Fibroblast of pulmonary artery (primary cell): ENCODE data around the gene STOML1.

Experiments
- DNase-seq: peaks from one replicate; pipeline ENCODE4 v3.0.0-alpha.2; 2010; ENCODE audit warnings: low read depth
- H3K4me3 ChIP-seq: replicated peaks from 2 replicates; pipeline ENCODE4 v1.5.1; 2011; ENCODE audit warnings: low read depth, mild to moderate bottlenecking, control low read depth, low read length, moderate library complexity
- CTCF ChIP-seq: IDR thresholded peaks from 2 replicates; pipeline ENCODE4 v1.5.1; 2011; ENCODE audit warnings: mild to moderate bottlenecking, control low read depth, low read length, inconsistent platforms; ENCODE audit errors: missing control alignments

The STOML1 gene

DNA sequence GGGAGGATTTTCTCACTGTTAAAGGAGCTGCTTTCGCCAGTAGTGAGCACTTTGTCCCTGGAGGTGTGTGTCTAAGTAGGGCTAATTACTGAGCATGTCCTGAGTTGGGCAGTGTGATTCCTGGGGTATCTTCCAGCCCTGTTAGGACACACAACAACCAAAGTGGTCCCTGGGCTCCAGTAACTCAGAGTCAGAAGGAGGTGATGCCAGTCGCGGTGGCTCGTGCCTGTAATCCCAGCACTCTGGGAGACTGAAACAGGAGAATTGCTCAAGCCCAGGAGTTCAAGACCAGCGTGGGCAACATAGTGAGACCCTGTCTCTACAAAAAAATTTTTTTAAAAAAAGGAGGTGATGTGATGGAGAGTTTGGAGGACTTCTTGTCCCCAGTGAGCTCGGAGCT is 40.0 kb upstream of the STOML1 start:
- no peak for TF ChIP-seq CTCF
- no peak for DNase-seq

GRCh38 chr15:74028646-74029045 is 36.6 kb upstream of the STOML1 start:
- no peak overlapping the region for H3K4me3 ChIP-seq
- no peak for TF ChIP-seq CTCF
- no peak for DNase-seq

More for the DNA sequence above, 40.0 kb upstream of the STOML1 start:
- H3K4me3 ChIP-seq, result no peak overlapping the region

DNA sequence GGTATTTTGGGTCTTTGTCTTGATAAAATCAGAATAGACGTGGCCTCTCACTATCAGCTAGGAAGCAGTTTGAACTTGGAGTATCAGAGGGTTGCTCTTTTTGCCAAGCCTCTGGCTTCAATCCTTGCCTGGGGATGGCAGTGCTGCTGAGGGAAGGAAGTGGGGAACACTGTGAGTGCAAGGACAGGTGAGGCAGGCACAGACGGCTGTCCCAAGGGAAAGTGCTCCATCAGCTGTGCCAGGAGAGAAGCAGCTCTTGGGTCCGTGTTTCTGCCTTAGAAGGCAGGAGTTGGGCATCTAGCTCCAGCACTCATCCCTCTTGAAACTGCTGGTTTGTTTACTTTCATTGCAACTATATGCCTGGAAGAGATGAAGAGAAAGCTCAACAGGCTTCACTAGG is 35.6 kb upstream of the STOML1 start:
- H3K4me3 ChIP-seq, result no peak overlapping the region
- no peak for DNase-seq
- TF ChIP-seq CTCF, result no peak

DNA sequence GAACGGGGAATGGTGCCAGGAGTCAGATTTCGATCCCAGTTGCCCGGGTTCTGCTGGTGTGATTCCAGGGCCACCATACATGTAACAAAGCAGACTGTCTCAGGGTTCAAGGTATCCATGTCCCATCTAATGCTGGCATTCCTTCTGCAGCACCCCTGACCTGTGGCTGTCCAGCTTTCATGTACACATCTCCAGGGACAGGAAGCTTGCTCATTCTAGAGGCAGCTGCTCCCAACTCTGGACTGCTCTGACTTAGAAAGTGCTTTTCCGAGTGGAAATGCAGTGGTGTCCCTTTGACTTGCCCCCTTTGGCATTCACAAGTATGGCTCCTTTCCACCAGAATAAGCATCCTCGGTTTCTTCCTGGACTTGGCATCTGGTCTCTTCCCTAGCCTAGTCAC is 33.3 kb upstream of the STOML1 start:
- H3K4me3 ChIP-seq, result no peak overlapping the region
- TF ChIP-seq CTCF, result no peak
- DNase-seq, result peak; percentile 52

- DNase-seq, result no peak
- no peak overlapping the region for H3K4me3 ChIP-seq
- TF ChIP-seq CTCF, result no peak
These were observed 32.6 kb upstream of the STOML1 start for GRCh38 chr15:74024687-74025086.

DNA sequence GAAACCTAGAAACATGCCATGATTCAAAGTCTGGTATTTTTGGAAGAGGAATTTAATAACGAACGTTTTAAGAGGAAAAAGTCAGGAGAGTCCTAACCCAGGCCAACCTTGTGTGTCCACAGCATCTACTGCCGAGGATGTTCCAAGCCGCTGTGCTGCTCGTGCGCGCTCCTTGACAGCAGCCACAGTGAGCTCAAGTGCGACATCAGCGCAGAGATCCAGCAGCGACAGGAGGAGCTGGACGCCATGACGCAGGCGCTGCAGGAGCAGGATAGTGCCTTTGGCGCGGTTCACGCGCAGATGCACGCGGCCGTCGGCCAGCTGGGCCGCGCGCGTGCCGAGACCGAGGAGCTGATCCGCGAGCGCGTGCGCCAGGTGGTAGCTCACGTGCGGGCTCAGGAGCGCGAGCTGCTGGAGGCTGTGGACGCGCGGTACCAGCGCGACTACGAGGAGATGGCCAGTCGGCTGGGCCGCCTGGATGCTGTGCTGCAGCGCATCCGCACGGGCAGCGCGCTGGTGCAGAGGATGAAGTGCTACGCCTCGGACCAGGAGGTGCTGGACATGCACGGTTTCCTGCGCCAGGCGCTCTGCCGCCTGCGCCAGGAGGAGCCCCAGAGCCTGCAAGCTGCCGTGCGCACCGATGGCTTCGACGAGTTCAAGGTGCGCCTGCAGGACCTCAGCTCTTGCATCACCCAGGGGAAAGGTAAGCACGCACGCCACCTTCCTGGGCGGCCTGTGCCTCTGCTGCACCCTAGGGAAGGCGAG is 30.8 kb upstream of the STOML1 start:
- no peak for DNase-seq
- TF ChIP-seq CTCF, result no peak
- no peak overlapping the region for H3K4me3 ChIP-seq

GRCh38 chr15:74019734-74020133 is 27.6 kb upstream of the STOML1 start:
- DNase-seq, result no peak
- H3K4me3 ChIP-seq, result no peak overlapping the region
- TF ChIP-seq CTCF, result no peak
